ENCODE results near the gene BCAS3. TPM values are rescaled to one million over a fixed set of nuclear protein-coding genes. Genes with fewer than 3 reads are reported as not detected.

Gene BCAS3
- total and polyA plus RNA-seq, 4 donors = 11.6 to 47.6 (median 27.4) TPM

DNA sequence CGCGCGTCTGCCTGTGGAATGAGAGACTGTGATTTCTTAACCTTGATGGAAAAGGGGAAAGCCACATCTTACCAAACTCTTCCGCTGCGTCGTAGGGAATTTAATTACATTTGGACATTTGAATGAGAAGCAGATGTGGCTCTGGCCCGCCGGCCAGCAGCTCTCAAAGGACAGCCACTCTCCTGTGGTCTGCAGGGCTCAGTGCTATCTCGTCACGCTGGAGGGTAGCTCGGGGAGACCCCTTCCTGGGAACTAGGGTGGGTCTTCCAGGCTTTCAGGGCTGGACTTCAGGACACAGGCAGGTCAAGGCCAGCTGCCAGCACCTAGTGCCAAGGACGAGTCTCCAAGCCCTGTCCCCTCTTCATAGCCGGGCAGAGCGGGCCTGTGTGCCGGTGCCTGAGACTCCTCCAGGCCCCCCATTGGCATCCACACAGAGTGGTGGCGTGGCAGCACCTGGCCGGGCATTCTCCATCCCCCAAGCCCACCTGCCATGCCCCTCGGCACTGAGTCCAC lies 706.1 kb downstream of the BCAS3 start:
- no peaks in the 10 kb centered on the region for H3K36me3 ChIP-seq (ENCODE audit: control insufficient read depth in 1 of 2, insufficient read depth in 2 of 2, low read length in 1 of 2)
- H3K4me1 ChIP-seq (ENCODE audit: control insufficient read depth in 1 of 2, insufficient read depth in 2 of 2, low read length in 2 of 2) = no peaks in the 10 kb centered on the region
- WGBS, 2 donors = 93 to 94% methylated on average over 18 of the region's 18 CpGs
- intact Hi-C loops (cut with DNase I) = no loop called here
- DNase-seq = peak in 1 of 2 donors; percentile 66
- no peak for ATAC-seq (ENCODE audit: low FRiP score)
- H3K27ac ChIP-seq (ENCODE audit: low read depth in 1 of 2, low read length in 2 of 2) = no peak overlapping the region
- H3K27me3 ChIP-seq (ENCODE audit: control insufficient read depth in 1 of 2, insufficient read depth in 2 of 2, low read length in 1 of 2) = no peaks in the 10 kb centered on the region
- no peaks in the 10 kb centered on the region for H3K9me3 ChIP-seq (ENCODE audit: control insufficient read depth, low read length)
- no peak overlapping the region for H3K4me3 ChIP-seq (ENCODE audit: low read length in 2 of 2)

DNA sequence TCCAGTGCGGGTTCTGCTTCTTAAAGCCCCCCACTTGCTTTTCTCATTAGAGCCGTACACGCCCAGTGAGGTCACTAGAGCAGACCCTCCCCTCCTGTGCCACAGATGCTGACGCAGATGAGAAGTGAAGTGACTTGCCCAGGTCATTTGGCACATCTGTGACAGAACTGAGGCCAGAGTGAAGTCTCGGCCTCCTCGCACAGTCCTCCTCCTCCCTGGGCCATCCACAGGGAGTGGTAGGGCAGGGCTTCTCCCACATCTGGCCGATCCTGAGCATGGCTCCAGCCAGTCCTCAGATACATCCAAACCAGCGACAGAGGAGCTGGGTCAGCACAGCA lies 706.7 kb downstream of the BCAS3 start:
- Histone ChIP-seq H3K27ac (ENCODE audit: low read depth in 1 of 2, low read length in 2 of 2) (no peak overlapping the region), H3K36me3 (ENCODE audit: control insufficient read depth in 1 of 2, insufficient read depth in 2 of 2, low read length in 1 of 2) (no peaks in the 10 kb centered on the region), H3K27me3 (ENCODE audit: control insufficient read depth in 1 of 2, insufficient read depth in 2 of 2, low read length in 1 of 2) (no peaks in the 10 kb centered on the region), H3K4me3 (ENCODE audit: low read length in 2 of 2) (no peak overlapping the region), H3K9me3 (ENCODE audit: control insufficient read depth, low read length) (no peaks in the 10 kb centered on the region), H3K4me1 (ENCODE audit: control insufficient read depth in 1 of 2, insufficient read depth in 2 of 2, low read length in 2 of 2) (no peaks in the 10 kb centered on the region)
- intact Hi-C loops (cut with DNase I) = no loop called here
- no peak for ATAC-seq (ENCODE audit: low FRiP score)
- WGBS, 2 donors = 95 to 96% methylated on average over 8 of the region's 8 CpGs
- DNase-seq = peak in 1 of 2 donors; percentile 61

DNA sequence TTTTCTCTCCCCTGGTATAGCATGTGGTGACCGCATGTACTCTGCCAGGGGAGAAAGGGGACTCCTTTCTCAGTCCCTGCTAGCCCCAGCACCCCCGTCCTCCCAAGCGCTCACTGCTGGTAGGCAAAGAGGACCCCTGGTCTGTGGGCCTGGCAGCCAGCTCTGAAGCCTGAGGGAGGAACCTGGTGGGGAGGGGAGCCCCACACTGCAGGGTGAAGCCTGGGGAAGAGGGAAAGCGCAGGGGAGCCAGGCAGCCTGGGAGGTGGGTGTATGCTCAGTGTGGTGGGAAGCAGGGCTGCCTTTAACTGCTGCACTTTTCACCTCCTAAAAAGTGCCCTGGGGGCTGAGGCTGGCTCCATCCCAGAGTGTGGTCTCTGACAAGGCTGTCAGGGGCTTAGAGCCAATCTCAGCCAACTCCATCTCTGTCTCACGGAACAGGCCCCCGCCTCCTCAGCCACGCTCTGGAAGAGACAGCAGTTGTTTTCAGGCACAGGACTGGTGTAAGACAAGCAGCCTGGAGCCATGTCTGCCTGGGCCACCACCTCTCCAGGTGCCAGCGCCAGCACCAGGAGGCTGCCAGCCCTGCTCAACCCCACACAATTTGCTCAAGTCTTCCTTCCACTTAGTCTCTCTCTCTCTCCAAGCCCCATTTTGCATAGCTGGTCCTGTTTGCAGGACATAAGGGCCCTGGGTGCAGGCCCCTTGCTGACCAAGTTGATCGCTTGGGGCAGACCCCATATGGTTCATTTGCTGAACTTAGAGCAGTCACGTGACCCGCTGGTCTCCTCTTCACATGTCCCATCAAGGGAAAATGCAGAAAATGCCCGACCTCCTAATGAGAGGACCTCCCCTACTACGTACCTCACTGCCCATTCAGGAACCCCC lies 707.3 kb downstream of the BCAS3 start:
- Histone ChIP-seq H3K36me3 (ENCODE audit: control insufficient read depth in 1 of 2, insufficient read depth in 2 of 2, low read length in 1 of 2) (no peaks in the 10 kb centered on the region), H3K9me3 (ENCODE audit: control insufficient read depth, low read length) (no peaks in the 10 kb centered on the region), H3K4me1 (ENCODE audit: control insufficient read depth in 1 of 2, insufficient read depth in 2 of 2, low read length in 2 of 2) (no peaks in the 10 kb centered on the region), H3K27ac (ENCODE audit: low read depth in 1 of 2, low read length in 2 of 2) (no peak overlapping the region), H3K4me3 (ENCODE audit: low read length in 2 of 2) (no peak overlapping the region), H3K27me3 (ENCODE audit: control insufficient read depth in 1 of 2, insufficient read depth in 2 of 2, low read length in 1 of 2) (no peaks in the 10 kb centered on the region)
- ATAC-seq (ENCODE audit: low FRiP score) (no peak), DNase-seq (peak in 1 of 2 donors; percentile 66)
- intact Hi-C loops (cut with DNase I) = no loop called here
- WGBS, 2 donors = 93 to 96% methylated on average over 13 of the region's 13 CpGs

DNA sequence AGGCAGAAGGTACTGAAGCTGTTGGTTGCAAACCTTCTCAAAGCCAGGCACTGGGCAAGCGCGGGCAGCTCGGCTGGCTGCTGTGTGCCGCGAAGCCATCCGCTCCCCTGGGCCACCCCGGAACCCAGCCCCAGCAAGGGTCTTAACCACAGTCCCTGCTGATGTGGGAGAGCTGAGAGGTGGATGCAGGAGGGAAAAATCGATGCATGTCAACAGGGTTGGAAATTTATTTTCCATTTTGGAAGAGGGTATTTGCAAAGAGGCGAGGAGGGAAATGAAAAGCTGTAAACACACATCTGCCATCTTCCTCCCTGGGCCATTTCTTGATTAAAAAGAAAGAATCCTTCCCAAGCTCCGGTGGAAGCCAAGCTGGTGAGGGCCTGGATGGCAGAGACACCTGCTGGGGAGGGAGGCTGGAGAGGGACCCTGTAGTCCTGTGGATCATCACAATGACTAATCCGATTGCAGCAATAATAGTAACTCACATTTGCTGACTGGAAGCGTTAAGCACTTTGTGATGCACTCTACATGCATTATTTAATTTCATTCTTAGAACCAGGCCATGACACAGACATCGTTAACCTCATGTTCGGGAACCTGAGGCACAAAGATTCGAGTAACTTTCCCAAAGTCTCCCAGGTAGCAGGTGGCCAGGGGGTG lies 708.1 kb downstream of the BCAS3 start:
- Histone ChIP-seq H3K36me3 (ENCODE audit: control insufficient read depth in 1 of 2, insufficient read depth in 2 of 2, low read length in 1 of 2) (no peaks in the 10 kb centered on the region), H3K4me3 (ENCODE audit: low read length in 2 of 2) (no peak overlapping the region), H3K9me3 (ENCODE audit: control insufficient read depth, low read length) (no peaks in the 10 kb centered on the region), H3K27me3 (ENCODE audit: control insufficient read depth in 1 of 2, insufficient read depth in 2 of 2, low read length in 1 of 2) (no peaks in the 10 kb centered on the region), H3K4me1 (ENCODE audit: control insufficient read depth in 1 of 2, insufficient read depth in 2 of 2, low read length in 2 of 2) (no peaks in the 10 kb centered on the region), H3K27ac (ENCODE audit: low read depth in 1 of 2, low read length in 2 of 2) (no peak overlapping the region)
- 96 to 98% methylated on average over 15 of the region's 15 CpGs for WGBS, 2 donors
- ATAC-seq (ENCODE audit: low FRiP score) (no peak), DNase-seq (peak in 1 of 2 donors; percentile 41)
- intact Hi-C loops (cut with DNase I) = no loop called here

DNA sequence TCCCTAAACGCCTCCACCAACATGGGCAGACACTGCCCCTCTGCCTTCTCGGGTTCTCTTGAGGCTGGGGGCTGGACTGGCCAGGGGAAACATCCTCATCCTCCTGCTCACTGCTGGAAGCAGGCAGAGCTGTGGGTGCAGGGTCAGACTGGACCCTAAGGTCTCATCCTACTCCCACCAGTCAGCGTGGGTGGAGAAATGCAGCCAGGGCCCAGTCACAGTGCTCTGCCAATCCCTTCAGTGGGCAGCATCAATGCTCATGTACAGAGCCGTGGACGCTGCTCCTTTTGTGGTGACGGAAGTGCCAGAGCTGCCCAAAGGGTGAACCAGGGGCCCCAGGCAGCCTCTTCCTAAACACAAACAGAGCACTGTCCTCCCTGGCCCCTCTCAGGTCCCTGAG lies 708.6 kb downstream of the BCAS3 start:
- Histone ChIP-seq H3K9me3 (ENCODE audit: control insufficient read depth, low read length) (no peaks in the 10 kb centered on the region), H3K27me3 (ENCODE audit: control insufficient read depth in 1 of 2, insufficient read depth in 2 of 2, low read length in 1 of 2) (no peaks in the 10 kb centered on the region), H3K27ac (ENCODE audit: low read depth in 1 of 2, low read length in 2 of 2) (no peak overlapping the region), H3K36me3 (ENCODE audit: control insufficient read depth in 1 of 2, insufficient read depth in 2 of 2, low read length in 1 of 2) (no peaks in the 10 kb centered on the region), H3K4me1 (ENCODE audit: control insufficient read depth in 1 of 2, insufficient read depth in 2 of 2, low read length in 2 of 2) (no peaks in the 10 kb centered on the region), H3K4me3 (ENCODE audit: low read length in 2 of 2) (no peak overlapping the region)
- WGBS, 2 donors = 91 to 94% methylated on average over 6 of the region's 6 CpGs
- intact Hi-C loops (cut with DNase I) = no loop called here
- DNase-seq (peak in 1 of 2 donors; percentile 61), ATAC-seq (ENCODE audit: low FRiP score) (no peak)

DNA sequence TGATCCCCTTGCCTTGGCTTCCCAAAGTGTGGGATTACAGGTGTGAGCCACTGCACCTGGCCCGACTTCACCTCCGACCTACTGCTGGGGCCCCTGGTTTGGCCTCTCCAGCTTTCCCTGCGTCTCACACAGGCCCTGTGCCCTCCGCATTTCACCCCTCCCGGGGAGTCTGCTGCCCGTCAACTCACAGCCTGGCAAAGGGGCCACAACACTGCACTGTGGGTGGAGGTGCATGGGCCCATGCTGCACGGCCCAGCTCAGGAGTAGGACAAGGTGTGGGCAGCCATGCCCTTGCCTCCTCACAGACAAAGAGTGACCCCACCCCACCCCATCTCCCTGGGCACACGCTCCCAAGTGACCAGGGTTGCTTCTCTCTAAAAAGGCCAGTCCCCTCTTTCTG lies 709.4 kb downstream of the BCAS3 start:
- peak in 1 of 2 donors; percentile 67 for DNase-seq
- WGBS, 2 donors = 91 to 96% methylated on average over 7 to 8 of the region's 8 CpGs
- intact Hi-C loops (cut with DNase I) = no loop called here
- Histone ChIP-seq H3K27ac (ENCODE audit: low read depth in 1 of 2, low read length in 2 of 2) (no peak overlapping the region), H3K27me3 (ENCODE audit: control insufficient read depth in 1 of 2, insufficient read depth in 2 of 2, low read length in 1 of 2) (no peaks in the 10 kb centered on the region), H3K9me3 (ENCODE audit: control insufficient read depth, low read length) (no peaks in the 10 kb centered on the region), H3K4me1 (ENCODE audit: control insufficient read depth in 1 of 2, insufficient read depth in 2 of 2, low read length in 2 of 2) (no peaks in the 10 kb centered on the region), H3K36me3 (ENCODE audit: control insufficient read depth in 1 of 2, insufficient read depth in 2 of 2, low read length in 1 of 2) (no peaks in the 10 kb centered on the region), H3K4me3 (ENCODE audit: low read length in 2 of 2) (no peak overlapping the region)
- ATAC-seq (ENCODE audit: low FRiP score) = no peak

DNA sequence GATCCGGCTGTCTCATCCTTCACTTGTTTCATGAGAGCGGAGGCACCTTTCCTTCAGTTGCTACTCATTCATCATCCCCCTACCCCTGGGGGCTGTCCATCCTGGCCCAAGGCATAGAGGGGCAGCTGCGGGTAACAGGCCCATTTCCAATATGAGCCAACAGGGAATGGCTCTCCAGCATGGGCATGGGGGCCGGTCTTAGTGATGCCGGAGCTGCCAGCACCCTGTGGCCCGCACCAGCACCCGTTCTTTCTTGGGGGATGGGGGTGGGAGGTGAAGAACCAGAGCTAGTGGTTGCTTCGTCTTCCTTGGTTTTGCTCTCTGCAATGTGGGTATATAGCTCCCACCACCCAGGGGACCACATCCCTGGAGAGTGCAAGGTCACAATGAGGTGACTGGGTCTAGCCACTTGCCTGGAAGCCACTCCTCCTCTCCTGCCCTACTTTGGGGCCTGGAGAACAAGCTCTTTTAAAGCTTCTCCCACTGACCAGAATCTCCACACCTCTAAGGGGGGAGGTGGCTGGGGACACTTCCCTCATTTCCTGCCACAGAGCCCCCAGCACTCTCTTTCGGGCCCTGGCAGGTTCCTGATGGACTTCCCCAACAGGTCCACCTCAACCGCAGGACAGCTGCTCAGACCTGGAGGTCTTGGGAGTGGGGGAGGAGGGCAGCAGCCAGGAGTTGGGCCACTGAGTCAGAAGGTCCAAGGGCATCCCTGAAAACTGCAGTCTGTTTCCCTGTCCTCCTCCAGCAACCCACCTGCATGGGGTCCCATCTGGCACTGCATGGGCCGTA lies 710.1 kb downstream of the BCAS3 start:
- intact Hi-C loops (cut with DNase I) = no loop called here
- Histone ChIP-seq H3K4me1 (ENCODE audit: control insufficient read depth in 1 of 2, insufficient read depth in 2 of 2, low read length in 2 of 2) (no peaks in the 10 kb centered on the region), H3K36me3 (ENCODE audit: control insufficient read depth in 1 of 2, insufficient read depth in 2 of 2, low read length in 1 of 2) (no peaks in the 10 kb centered on the region), H3K27me3 (ENCODE audit: control insufficient read depth in 1 of 2, insufficient read depth in 2 of 2, low read length in 1 of 2) (no peaks in the 10 kb centered on the region), H3K4me3 (ENCODE audit: low read length in 2 of 2) (no peak overlapping the region), H3K27ac (ENCODE audit: low read depth in 1 of 2, low read length in 2 of 2) (no peak overlapping the region), H3K9me3 (ENCODE audit: control insufficient read depth, low read length) (no peaks in the 10 kb centered on the region)
- peak in 1 of 2 donors; percentile 57 for DNase-seq
- no peak for ATAC-seq (ENCODE audit: low FRiP score)
- WGBS, 2 donors = 96 to 97% methylated on average over 11 of the region's 11 CpGs

DNA sequence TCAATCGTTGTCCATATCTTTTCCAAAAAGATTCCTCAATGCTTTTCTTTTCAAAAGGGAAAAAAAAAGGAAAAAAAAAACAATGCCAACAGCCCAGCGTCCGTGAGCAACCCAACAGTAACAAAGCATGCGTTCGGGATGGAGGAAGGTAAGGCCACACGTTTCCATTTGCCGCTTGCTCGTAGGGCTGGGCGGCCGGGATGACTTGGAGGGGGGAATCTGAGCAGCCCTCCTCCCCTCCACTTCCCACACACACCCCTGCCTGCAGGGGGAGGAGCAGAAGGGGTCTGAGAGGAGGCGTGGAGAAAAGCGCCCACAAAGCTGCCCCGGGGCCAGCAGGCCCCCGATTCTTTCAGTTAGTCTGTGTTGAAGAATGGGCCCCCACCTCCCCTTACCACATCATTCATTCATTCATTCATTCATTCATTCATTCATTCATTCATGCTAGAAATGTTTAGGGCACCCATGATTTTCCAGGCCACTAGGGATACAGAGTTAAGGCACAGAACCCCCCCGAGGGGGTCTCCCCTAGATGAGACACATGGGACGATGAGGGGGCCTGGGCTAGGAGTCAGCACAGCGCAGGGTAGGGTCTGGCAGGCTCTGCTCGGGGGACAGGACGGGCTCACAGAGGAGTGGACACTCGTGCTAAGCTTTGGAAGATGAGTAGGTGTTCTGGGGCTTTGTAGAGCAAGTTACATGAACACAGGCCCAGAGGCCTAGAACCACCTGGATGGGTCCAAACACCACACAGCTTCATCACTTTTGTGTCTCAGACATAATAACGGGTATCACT lies 711.1 kb downstream of the BCAS3 start:
- Histone ChIP-seq H3K9me3 (ENCODE audit: control insufficient read depth, low read length) (no peaks in the 10 kb centered on the region), H3K27ac (ENCODE audit: low read depth in 1 of 2, low read length in 2 of 2) (no peak overlapping the region), H3K4me3 (ENCODE audit: low read length in 2 of 2) (no peak overlapping the region), H3K36me3 (ENCODE audit: control insufficient read depth in 1 of 2, insufficient read depth in 2 of 2, low read length in 1 of 2) (no peaks in the 10 kb centered on the region), H3K27me3 (ENCODE audit: control insufficient read depth in 1 of 2, insufficient read depth in 2 of 2, low read length in 1 of 2) (no peaks in the 10 kb centered on the region), H3K4me1 (ENCODE audit: control insufficient read depth in 1 of 2, insufficient read depth in 2 of 2, low read length in 2 of 2) (no peaks in the 10 kb centered on the region)
- ATAC-seq (ENCODE audit: low FRiP score) (no peak), DNase-seq (no peak)
- intact Hi-C loops (cut with DNase I) = no loop called here
- WGBS, 2 donors = 87 to 90% methylated on average over 21 of the region's 21 CpGs
